T47D (cell line): Measurements from ENCODE around the gene OR7G1.

Experiments used
- DNase-seq, 2 experiments: peaks; one replicate each; pipeline versions ENCODE4 v3.0.0 to v3.0.0-alpha.2; 2011 to 2012; ENCODE audit warnings: low read depth in 1 of 2, low spot score in 1 of 2
- JUND ChIP-seq: IDR thresholded peaks from 2 replicates; pipeline ENCODE4 v1.6.1; 2012; ENCODE audit warnings: low read depth
- in situ Hi-C: cut with HindIII; loops from 2 replicates; pipeline ENCODE4 v1.10.0; 2016; ENCODE audit warnings: low sequenced_read_pairs, low pct_unique_long_range_greater_than_20kb

The OR7G1 gene, protein sequence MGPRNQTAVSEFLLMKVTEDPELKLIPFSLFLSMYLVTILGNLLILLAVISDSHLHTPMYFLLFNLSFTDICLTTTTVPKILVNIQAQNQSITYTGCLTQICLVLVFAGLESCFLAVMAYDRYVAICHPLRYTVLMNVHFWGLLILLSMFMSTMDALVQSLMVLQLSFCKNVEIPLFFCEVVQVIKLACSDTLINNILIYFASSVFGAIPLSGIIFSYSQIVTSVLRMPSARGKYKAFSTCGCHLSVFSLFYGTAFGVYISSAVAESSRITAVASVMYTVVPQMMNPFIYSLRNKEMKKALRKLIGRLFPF

DNA sequence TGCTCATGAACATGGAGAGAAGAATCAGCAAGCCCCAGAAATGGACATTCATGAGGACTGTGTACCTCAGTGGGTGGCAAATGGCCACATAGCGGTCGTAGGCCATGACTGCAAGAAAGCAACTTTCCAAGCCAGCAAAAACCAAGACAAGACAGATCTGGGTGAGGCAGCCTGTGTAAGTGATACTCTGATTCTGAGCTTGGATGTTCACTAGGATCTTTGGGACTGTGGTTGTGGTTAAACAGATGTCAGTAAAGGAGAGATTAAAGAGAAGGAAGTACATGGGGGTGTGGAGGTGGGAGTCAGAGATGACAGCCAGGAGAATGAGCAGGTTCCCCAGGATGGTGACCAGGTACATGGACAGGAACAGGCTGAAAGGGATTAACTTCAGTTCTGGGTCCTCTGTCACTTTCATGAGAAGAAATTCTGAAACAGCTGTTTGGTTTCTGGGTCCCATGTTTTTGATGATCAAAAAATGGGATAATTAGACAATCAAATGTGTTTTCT lies at the start of gene OR7G1:
Gene OR7G1, minus strand, starts transcription at position 457 of the 507 bp plus-strand sequence. Its CDS starts 0 bp downstream, at position 457.
- no peak for DNase-seq
- no peak for TF ChIP-seq JUND
- in situ Hi-C loops, result no loop called here

DNA sequence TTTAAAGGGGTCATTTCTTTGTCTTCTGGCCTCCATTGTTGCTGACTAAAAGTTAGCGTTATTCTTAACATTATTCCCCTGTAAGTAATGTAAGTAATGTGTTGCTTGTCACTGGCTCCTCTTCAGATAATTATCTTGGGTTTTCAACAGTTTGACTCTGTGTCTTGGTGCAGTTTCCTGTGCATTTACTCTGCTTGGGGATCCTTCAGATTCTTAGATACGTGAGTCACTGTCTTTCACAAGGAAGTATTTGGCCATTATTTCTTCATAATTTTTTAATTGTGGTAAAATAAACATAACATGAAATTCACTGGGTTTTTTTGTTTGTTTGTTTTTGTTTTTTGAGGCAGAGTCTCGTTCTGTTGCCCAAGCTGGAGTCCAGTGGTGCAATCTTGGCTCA lies 49.7 kb upstream of the OR7G1 start:
- in situ Hi-C loops, result no loop called here
- DNase-seq, result no peak

DNA sequence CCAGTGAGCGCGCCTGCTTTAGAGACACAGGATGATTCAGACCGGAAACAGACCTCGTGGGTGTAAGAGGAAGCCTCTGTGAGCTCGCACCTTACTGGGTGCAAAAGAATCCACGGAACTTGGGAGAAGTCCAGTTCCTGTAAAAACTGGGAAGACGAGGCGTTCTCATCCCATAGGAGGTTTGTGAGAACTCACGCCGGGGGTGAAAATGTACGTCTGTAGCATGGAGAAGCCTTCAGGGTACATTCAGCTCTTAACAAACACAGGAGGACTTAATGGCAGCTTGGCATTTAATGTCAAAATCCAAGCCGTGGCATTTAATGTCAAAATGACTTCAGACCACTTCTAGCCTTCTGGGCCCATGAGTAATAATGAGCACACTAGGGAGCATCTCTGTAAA lies 45.9 kb upstream of the OR7G1 start:
- in situ Hi-C loops, result no loop called here
- TF ChIP-seq JUND, result no peak
- no peak for DNase-seq

More for the DNA sequence above, 49.7 kb upstream of the OR7G1 start:
- TF ChIP-seq JUND, result no peak

DNA sequence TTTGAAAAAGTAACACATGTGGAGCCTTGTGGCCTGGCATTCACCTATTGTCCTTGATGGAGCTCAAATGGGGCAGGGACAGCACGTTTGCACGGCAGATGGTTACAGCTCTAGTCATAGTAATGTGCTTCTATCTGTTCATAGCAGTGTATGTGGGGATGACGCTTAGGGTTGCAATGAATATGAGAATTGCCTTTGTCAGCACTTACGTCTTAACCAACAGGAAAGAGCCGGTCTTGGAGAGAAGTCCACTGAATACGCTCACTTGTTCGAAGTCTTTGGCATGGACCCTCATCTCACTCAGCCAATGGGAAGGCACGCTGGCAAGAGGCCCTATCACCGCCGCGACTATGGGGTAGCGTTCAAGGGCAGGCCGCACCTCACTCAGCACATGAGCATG lies 44.3 kb upstream of the OR7G1 start:
- TF ChIP-seq JUND, result no peak
- DNase-seq, result no peak
- in situ Hi-C loops, result no loop called here

DNA sequence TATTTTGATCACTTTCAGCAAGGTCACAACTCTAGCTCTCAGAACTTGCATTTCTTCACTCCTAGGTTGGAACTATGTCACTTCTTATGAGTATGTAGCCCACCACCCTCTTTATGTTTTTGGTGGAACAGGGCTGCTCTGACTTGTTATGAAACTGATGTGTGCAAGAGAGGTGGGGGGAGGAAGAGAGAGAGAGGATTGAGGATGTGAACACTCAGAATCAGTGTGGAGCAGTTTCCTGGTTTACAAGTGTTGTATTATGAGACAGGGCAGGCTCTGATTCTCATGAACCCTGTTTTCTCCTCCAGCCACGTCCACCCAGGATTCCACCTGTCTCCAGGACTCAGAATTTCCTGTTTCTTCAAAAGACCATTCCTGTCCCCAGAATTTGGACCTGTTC lies 40.7 kb upstream of the OR7G1 start:
- no peak for TF ChIP-seq JUND
- in situ Hi-C loops, result no loop called here
- DNase-seq, result no peak

DNA sequence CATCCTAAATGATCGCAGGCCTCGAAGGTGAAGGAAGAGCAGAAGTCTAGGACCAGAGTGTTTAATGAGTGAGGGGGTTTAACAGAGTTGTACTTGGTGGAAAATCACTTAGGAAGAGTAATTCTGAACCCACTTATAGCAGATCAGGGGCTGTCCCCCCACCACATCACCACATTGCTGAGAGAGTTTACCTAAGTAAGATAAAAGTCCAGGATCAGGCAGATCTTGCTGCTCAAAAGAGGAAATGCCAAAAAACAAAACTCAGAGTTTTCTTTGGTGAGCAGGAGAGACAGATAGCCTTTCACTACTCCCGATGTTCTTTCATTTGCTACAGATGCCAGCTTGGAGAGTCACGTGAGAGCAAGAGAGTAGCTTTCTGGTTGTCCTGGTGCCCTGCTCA lies 40.0 kb upstream of the OR7G1 start:
- TF ChIP-seq JUND, result no peak
- DNase-seq, result no peak
- in situ Hi-C loops, result no loop called here

DNA sequence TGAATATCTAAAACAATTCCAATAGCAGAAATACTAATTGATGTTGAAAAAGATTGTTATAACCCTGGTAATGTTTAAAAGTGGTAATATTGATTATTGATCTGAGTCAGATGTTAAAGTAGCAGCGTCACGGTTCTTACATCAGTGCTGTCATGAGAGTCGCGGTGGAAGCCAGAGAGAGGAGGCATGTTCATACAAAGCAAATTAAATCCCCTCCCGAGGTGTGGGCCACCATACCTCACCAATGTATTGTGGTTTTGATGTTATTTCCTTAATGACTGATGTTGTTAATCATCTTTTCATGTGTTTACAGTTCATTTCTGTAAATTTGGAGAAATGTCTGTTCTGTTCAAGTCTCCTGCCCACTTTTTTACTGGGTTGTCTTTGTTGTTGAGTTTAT lies 35.8 kb upstream of the OR7G1 start:
- in situ Hi-C loops, result no loop called here
- TF ChIP-seq JUND, result no peak
- no peak for DNase-seq

DNA sequence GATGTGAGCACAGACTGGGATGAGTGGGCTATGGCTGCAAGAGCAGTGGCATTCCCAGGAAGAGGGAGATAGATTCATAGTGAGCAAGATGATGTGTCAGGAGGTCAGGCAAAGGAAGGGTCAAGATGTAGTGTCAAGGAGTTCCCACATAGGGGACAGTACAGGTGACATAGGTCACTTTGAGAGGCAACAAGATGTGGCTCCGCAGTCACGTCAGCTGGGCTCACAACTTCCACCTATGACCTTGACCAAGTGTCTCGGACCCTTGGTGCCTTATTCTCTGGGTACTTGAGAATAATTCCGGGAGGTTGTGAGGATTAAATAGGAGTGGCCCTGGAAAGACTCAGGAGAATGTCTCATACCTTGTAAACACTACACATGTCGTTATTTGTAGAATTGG lies 35.1 kb upstream of the OR7G1 start:
- no peak for DNase-seq
- no peak for TF ChIP-seq JUND
- in situ Hi-C loops, result no loop called here

DNA sequence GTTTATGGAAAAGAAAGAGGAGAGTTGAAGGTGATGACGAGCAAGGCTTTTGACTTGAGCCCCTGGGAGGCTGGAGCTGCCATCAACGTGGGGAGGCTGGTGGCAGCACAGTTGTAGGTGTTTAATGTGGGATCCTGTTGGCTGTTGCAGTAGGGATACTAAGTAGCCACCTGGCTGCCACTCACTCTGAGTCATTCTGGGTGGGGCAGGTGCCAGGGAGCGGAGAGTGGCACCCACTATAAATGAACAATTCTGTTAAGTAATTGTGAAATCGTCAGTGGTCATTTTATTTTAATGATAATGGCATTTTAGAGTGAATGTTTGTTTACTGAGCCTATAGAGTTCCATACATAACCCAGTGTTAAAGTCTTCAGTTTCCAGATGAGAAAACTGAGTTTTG lies 34.4 kb upstream of the OR7G1 start:
- DNase-seq, result no peak
- in situ Hi-C loops, result no loop called here
- TF ChIP-seq JUND, result no peak

DNA sequence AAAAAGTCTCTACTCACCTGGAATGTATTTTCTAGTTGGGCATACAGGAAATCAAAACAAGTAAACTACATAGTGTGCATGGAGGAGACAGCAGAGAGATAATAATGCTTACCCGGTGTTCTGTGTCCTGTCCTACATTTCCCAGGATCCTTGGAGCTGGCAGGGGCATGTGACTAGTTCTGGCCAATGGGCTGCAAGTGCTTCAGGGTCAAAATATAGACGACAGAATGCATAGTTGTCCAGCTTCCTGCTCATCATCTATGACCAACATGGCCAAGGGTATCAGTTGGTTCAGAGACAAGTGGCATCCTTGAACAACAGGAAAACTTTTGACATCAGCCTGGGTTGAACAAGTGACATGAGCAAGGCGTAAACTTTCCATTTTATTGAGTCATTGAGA lies 33.1 kb upstream of the OR7G1 start:
- no peak for DNase-seq

DNA sequence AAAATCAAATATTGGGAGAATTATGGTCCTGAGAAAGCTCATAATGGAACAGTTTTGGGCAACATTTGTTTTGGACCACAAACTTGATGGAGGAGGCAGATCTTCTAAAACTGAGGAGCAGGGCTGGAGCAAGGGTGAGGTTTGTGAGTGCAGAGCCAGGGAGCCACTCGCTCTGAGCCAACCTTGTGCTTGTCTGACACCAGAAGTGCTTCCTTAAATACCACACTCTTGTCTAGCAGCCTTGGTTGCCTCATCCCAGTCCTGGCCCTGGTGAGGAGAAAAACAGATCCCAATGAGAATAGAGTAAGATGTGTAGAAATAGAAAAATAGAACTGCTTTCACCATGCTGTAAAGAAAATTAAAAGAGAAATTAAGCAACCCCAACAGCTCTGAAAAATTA lies 31.3 kb upstream of the OR7G1 start:
- TF ChIP-seq JUND, result no peak
- in situ Hi-C loops, result no loop called here
- no peak for DNase-seq

More for the DNA sequence above, 33.1 kb upstream of the OR7G1 start:
- no peak for TF ChIP-seq JUND
- in situ Hi-C loops, result no loop called here

DNA sequence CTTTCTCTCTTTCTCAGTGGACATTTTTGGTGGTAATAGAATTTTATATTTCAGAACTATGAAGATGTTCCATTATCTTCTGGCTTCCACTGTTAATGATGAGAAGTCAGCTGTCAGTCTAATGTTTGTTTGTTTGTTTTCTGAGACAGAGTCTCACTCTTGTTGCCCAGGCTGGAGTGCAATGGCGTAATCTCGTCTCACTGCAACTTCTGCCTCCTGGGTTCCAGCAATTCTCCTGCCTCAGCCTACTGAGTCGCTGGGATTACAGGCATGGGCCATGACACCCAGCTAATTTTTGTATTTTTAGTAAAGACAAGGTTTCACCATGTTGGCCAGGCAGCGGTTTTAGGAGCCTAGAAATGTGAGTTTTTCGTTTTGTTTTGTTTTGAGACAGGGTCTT lies 29.4 kb upstream of the OR7G1 start:
- DNase-seq, result no peak
- no peak for TF ChIP-seq JUND
- in situ Hi-C loops, result no loop called here

DNA sequence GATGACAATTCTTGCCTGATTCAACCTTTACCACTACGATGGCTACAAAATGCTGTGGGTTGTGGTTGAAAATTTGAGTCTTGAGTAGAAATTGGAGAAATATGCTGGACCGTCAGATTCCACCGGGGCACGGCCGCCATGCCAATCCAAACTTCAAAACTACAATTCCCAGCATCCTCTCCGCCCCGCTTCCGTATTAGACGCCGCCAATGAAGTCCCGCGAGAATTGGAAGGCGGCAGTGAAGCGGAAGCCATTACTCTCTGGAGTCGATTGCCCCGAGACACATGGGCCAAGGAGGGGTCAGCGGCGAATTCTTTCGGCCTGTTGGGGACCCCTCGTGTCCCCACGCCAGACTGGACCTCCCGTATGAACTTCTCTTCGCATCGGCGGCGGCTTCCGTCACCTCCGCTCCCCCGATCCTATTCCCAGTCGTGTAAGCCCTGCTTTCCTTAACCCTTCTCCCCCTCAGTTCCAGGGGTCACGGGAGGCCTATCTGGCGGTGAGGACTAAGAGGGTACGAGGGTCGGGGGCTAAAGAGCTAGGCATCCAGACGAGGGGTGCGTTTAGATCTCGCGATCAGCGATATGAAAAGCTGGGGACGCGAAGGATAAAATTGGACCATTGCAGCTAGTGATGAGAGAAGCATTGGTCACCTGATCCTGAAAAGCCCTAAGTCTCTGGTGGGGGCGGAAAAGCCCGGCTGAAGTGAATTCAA lies 24.8 kb upstream of the OR7G1 start, which contains the start of gene ZNF317:
Gene ZNF317, plus strand, starts transcription at position 239 of the 716 bp plus-strand sequence. CDS start 15,620 bp downstream, outside the sequence.
- no peak for TF ChIP-seq JUND
- in situ Hi-C loops, result no loop called here
- peak; percentile 23 to 91 for DNase-seq
